SK-N-MC (cell line): ENCODE measurements around the gene IRX6.

Experiments
- EZH2 ChIP-seq: fragments of 200-600 bp; sonication (generic); IDR thresholded peaks from one replicate; pipeline ENCODE4 v1.6.1; 2017; ENCODE audit warnings: antibody characterized with exemption
- FOXP2 ChIP-seq: optimal IDR thresholded peaks from 2 replicates; pipeline ENCODE3; 2011; ENCODE audit warnings: mild to moderate bottlenecking, moderate library complexity; ENCODE audit not compliant: insufficient read depth; ENCODE audit errors: extremely low read length, control extremely low read depth
- POLR2AphosphoS5 ChIP-seq: IDR thresholded peaks from 2 replicates; pipeline ENCODE4 v1.6.1; 2012; ENCODE audit warnings: mild to moderate bottlenecking, low read depth, low read length, borderline replicate concordance

GRCh38 chr16:55379371-55379770 lies 55.4 kb downstream of the IRX6 start:
- no peak for TF ChIP-seq EZH2
- TF ChIP-seq POLR2AphosphoS5 = no peak
- no peak for TF ChIP-seq FOXP2
